ENCODE measurements around the gene C19orf73.

GRCh38 chr19:49106648-49107135 is 12.3 kb downstream of the C19orf73 start:
- TF ChIP-seq CTCF (conservative IDR thresholded peaks at IDR 0.05; ENCODE audit: low read length) (peak; percentile 95), EZH2phosphoT487 (IDR thresholded peaks at IDR 0.05; ENCODE audit: borderline replicate concordance) (no peak)

Data from Loucy (cell line).